ENCODE data around the gene NT5DC2.

NT5DC2 gene

DNA sequence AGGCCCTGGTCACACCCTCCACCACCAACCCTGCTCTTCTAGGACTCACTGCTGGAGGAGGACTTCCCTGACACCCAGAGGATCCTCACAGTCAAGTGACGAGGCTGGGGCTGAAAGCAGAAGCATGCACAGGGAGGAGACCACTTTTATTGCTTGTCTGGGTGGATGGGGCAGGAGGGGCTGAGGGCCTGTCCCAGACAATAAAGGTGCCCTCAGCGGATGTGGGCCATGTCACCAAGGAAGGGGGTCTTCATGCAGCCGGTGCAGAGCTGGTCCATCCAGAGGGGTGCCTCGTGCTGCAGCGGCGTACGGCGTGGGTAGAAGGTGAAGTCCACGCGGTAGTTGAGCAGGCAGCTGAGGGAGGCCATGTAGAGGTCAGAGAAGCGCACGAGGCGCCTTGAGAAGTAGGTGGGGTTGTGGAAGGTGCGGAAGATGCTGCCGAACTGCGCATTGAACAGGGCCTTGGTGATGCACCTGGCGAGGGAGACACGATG, 9.4 kb downstream of the NT5DC2 start:
- DNase-seq = no peak

DNA sequence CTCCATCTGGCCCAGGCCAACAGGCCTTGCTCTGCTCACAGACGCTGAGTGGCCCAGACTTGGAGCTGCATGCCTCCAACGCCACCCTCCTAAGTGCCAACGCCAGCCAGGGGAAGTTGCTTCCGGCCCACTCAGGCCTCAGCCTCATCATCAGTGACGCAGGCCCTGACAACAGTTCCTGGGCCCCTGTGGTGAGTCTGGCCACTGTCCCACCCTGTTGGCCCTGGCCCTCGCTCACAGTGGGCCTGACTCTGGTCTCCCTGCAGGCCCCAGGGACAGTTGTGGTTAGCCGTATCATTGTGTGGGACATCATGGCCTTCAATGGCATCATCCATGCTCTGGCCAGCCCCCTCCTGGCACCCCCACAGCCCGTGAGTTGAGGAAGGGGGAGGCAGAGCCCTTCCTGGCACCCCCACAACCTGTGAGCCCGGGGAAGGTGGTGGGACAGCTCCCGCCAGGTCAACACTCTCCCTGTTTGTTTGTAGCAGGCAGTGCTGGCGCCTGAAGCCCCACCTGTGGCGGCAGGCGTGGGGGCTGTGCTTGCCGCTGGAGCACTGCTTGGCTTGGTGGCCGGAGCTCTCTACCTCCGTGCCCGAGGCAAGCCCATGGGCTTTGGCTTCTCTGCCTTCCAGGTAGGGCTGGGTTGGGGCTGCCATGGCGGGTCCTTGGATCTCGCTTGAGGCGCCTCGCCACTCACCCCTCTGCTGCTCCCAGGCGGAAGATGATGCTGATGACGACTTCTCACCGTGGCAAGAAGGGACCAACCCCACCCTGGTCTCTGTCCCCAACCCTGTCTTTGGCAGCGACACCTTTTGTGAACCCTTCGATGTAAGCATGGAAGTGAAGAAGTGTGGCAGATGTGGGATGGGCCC, 10.0 kb downstream of the NT5DC2 start:
- no peak for DNase-seq

DNA sequence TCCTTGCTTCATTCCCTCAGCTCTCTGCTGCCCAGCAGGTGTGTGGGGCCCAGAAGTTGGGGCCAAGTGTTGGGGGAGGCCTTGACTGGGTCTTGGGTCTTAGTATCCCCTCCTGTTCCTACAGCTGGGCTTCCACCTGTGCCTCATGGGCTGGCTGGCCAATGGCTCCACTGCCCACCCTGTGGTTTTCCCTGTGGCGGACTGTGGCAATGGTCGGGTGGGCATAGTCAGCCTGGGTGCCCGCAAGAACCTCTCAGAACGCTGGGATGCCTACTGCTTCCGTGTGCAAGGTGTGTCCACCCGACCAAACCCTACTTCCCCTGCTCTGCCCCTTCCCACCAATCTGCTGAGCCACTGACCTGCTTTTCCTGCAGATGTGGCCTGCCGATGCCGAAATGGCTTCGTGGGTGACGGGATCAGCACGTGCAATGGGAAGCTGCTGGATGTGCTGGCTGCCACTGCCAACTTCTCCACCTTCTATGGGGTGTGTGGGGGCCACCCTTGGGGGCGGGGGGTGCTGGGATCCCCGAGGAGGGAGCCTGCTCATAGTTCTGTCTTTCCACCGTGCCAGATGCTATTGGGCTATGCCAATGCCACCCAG, 10.9 kb downstream of the NT5DC2 start:
- no peak for DNase-seq

DNA sequence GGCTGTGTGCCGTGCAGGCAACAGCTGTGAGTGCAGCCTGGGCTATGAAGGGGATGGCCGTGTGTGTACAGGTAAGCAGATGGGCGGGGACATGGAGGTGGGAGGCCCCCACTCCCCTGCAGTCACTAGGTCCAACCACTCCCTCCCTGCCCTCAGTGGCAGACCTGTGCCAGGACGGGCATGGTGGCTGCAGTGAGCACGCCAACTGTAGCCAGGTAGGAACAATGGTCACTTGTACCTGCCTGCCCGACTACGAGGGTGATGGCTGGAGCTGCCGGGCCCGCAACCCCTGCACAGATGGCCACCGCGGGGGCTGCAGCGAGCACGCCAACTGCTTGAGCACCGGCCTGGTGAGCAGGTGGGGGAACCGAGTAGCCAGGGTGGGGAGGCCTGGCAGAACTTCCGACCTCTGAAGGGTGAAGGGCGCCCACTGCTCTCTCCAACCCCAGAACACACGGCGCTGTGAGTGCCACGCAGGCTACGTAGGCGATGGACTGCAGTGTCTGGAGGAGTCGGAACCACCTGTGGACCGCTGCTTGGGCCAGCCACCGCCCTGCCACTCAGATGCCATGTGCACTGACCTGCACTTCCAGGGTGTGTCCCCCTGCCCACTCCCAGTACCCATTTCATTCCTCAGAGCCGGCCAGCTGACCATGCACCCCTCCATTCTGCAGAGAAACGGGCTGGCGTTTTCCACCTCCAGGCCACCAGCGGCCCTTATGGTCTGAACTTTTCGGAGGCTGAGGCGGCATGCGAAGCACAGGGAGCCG, 11.6 kb downstream of the NT5DC2 start:
- no peak for DNase-seq

DNA sequence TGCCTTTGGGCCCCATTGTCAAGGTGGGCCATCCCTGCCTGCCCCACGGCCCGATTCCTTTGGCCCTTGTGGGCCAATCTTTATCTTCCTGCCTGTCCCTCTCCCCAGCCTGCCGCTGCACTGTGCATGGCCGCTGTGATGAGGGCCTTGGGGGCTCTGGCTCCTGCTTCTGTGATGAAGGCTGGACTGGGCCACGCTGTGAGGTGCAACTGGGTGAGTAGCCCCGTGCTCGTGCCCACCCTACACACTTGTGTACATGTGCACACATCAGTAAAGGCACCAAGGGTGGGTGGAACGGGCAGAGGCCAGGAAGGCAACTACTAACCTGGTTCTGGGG, 12.2 kb downstream of the NT5DC2 start:
- DNase-seq = no peak

DNA sequence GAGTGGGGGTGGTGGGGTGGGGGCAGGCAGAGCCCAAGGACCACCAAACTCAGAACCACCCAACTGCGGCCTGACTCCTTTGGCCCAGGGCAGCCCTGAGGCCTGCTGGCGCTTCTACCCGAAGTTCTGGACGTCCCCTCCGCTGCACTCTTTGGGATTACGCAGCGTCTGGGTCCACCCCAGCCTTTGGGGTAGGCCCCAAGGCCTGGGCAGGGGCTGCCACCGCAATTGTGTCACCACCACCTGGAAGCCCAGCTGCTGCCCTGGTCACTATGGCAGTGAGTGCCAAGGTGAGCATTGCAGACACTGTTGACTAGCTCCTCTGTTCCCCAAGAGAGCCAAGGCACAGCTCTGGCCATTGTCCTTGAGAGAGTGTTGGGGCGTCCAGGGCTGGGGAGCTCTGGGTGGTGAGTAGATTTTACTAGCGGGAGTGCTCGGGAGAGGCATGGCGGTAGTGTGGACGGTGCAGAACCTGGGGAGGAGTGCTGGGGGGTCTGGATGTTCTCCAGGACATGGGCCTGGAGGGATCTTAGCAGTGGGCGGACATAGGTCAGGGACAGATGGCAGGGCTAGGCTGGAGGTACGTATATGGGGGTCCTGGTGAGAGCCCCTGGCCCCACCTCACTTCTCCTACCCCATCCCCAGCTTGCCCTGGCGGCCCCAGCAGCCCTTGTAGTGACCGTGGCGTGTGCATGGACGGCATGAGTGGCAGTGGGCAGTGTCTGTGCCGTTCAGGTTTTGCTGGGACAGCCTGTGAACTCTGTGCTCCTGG, 12.8 kb downstream of the NT5DC2 start:
- no peak for DNase-seq

DNA sequence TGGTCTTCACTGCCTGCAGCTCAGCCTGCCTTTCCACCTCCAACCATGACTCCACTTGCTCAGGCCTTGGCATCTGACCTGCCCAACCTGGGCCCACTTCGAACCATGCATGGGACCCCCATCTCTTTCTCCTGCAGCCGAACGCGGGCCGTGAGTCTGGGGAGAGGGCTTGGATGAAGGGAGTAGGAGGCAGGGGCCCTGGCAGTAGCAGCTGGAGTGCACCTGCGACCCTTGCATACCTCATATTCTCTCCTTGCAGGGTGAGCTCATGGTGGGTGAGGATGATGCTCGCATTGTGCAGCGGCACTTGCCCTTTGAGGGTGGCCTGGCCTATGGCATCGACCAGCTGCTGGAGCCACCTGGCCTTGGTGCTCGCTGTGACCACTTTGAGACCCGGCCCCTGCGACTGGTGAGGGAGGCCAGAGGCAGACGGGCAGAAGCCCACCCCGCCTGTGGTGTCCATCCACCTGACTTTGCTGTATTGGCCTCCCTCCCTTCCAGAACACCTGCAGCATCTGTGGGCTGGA, 13.5 kb downstream of the NT5DC2 start:
- DNase-seq = no peak

DNA sequence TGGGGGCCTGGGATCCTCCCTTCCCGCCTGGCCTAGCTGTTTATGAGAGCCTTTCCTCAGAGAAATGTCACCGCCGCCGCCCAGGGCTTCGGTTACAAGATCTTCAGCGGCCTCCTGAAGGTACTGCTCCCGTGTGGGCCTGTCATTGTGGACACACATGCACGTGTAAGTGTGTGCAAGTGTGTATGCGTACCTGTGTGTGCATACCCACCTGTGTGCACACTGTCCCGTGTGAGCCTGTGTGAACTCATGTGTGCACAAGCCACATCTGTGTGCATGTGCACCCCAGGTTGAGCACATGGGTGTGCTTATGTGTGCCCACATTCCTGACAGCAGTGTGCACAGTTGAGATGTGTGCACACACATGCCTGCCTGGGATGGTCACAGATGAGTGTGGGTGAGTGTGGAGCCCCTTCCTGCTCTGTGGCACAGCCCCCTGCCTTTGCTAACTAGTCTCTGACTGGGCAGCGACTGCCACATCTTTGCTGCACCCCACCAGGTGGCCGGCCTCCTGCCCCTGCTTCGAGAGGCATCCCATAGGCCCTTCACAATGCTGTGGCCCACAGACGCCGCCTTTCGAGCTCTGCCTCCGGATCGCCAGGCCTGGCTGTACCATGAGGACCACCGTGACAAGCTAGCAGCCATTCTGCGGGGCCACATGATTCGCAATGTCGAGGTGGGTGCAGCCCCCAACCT, 14.1 kb downstream of the NT5DC2 start:
- DNase-seq = no peak

DNA sequence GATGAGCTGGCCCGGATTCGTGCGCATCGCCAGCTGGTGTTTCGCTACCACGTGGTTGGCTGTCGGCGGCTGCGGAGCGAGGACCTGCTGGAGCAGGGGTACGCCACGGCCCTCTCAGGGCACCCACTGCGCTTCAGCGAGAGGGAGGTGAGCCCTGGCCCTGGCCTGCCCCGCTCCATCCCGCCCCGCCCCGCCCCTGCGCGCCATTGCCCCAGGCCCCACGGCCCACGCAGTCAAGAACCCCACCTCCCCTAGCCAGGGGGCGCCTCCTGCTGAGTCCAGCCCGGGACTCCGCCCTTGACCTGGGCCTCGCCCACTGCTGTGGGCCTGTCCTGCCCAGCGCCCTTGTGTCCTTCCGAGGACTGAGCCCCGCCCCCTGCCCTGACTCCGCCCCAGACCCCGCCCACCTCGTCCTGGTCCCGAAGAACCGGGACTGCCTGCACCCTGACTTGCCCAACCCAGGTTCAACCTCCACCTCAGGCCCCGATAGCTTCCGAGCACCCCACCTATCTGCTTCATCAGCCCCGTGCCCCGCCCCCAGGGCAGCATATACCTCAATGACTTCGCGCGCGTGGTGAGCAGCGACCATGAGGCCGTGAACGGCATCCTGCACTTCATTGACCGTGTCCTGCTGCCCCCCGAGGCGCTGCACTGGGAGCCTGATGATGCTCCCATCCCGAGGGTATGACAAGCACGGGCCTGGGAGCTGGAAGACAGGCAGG, 14.8 kb downstream of the NT5DC2 start:
- no peak for DNase-seq

DNA sequence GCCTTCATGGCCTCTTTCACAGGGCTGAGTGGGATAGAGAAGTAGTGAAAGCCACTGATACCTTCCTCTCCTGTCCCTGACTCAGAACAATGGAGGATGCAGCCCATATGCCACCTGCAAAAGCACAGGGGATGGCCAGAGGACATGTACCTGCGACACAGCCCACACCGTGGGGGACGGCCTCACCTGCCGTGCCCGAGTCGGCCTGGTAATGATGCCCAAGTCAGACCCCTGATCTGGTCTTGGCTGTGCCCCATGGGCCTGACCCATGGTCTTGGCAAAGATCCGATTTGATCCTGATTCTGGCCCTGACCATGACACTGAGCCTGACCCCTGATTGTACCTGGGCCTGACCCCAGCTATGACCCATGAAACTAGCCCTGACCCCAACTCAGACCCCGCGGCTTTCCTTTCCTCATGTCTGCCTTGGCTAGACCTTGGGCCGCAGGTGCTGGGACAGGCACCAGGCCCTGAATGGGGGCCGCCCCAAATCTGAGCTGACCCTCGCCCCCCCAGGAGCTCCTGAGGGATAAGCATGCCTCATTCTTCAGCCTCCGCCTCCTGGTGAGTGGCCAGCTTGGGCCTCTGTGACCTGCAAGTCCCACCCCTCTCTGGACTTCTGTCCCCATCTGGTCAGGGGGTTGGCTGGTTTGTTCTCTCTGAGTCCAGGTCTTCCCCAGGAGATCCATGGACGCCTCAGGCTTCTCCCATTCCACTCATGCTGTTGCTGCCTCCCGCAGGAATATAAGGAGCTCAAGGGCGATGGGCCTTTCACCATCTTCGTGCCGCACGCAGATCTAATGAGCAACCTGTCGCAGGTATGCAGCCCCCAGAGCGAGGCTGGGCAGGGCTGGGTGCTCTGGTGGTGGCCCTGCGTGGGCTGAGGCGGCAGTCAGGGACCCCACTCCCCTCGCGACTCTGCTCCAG, 15.6 kb downstream of the NT5DC2 start:
- no peak for DNase-seq

DNA sequence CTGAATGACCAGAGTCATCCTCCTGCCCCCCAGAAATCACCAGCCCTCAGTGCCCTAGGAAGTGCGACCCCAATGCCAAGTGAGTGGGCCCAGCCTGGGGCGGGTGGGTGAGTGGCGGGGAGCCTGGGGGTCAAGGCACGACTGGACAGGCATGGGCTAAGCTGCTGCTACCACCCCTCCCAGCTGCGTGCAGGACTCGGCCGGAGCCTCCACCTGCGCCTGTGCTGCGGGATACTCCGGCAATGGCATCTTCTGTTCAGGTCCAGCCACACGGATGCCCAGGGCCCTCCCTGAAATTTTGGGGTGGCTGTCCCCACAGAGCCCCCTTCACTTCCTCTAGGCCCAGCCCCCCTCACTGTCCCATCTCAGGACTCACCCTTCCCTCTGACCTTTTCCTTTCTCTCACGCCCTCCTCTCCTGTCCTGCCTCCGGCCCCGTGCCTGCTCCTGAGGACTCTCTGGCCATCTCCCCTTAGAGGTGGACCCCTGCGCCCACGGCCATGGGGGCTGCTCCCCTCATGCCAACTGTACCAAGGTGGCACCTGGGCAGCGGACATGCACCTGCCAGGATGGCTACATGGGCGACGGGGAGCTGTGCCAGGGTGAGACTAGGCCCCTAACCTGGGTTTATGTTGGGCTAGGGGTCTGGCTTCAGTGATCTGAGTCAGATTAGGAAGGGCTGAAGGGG, 17.0 kb downstream of the NT5DC2 start:
- no peak for DNase-seq

DNA sequence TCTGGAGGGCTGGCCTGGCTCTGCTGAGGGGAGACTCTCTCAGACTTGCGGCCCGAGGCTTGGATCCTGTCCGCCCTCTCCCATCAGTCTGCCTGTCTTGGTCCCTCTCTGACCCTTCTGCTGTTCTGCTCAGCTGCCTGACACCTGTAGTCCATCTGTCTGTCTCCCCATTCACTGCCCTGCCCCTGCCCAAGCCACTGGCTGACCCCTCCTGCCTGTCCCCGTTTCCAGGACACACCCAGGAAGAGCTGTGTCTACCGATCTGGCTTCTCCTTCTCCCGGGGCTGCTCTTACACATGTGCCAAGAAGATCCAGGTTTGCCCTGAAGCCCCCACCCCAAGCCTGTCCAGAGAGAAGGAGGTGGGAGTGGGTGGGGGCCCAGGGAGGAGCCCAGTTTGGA, 18.5 kb downstream of the NT5DC2 start:
- no peak for DNase-seq

DNA sequence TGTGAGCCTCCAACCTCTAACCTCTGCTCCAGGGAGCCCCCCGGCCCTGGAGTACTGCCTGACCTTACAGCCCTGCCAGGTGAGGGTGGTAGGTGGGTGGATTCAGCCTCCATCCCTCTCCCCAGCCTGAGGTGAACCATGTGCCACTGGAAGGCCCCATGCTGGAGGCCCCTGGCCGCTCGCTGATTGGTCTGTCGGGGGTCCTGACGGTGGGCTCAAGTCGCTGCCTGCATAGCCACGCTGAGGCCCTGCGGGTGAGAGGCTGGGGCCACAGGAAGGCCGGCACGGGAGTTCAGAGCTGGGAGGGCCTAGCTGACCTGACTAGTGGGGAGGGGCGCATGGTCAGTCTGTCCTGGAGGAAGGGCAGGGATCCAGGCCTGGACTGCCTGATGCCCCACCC, 19.1 kb downstream of the NT5DC2 start:
- no peak for DNase-seq

DNA sequence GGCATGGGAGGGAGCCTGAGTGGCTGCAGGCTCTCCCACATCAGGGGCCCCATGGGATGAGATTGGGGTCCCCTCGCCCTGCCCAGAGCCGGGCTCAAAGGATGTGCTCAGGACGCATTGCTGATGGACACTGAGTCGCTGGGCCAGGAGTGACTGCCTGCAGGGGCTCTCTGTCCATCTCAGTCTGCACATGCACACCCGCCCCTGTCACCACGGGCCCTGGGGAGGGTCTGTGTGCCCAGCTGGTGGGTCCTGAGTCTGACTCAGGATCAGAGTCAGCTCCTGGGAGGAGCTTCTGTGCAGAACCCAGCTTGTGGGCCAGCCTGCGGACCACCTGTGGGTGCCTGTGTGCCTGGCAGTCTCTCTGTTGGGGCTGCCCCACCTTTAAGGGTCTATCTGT, 20.4 kb downstream of the NT5DC2 start:
- no peak for DNase-seq

DNA sequence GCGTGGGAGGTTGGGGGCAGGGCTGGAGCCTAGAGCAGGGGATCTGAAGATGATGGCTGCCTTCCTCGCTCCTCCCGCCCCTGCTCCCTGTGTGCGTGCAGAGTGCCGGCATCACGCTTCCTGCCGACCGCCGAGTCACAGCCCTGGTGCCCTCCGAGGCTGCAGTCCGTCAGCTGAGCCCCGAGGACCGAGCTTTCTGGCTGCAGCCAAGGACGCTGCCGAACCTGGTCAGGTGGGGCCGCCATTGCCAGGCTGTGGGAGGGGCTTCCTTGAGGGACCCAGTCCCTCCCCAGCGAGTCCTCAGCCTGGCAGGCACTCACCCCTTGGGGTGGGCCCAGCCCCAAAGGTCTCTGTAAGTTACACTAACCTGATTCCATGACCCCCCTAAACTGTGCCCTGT, 20.9 kb downstream of the NT5DC2 start:
- no peak for DNase-seq

DNA sequence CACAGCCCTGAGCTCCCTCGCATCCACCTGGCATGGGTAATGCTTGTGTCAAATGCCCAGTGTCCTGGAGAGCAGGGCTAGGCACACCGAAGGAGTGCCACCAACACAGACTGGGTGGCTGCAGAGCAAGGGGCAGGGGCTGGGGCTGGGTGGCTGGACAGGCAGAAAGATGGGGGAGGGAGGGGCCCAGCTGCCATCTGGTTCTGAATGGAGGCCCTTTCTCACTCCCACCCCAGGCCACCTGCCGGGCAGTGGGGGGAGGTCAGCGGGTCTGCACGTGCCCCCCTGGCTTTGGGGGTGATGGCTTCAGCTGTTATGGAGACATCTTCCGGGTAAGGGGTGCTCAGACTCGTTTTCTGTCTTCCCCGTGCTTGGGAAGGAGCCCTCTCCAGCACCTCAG, 21.6 kb downstream of the NT5DC2 start:
- peak in 1 of 2 experiments; percentile 28 for DNase-seq

DNA sequence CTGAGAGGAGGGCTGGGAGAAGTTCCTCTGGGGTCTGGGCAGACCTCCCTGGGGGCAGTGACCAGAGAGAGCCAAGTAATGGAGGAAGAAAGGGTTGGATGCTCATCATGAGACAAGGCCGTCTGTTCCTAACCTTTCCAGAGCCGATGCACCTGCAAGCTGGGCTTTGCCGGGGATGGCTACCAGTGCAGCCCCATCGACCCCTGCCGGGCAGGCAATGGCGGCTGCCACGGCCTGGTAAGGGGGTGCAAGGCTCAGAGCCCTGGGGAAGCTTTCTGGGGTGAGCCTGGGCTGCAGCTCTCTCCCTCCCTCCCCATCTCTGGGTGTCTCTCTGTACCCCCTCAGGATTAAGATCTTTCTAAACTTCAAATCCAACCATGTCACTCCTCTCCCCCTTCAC, 22.1 kb downstream of the NT5DC2 start:
- DNase-seq = no peak

DNA sequence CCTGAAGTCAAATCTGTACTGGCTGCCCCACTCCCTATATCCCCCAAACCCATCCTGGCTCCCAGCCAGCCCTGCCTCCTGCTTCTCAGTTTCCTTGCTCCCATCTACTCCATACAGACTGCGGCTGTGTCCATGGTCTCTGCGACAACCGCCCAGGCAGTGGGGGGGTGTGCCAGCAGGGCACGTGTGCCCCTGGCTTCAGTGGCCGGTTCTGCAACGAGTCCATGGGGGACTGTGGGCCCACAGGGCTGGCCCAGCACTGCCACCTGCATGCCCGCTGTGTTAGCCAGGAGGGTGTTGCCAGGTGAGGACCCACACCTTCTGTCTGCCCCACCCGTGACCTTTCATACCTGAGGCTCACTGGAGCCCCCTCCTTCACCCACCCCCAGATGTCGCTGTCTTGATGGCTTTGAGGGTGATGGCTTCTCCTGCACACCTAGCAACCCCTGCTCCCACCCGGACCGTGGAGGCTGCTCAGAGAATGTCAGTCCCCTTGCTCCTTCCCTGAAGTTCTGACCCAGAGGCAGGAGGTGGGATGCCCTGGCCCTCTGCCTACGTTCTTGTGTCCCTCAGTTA, 23.8 kb downstream of the NT5DC2 start:
- no peak for DNase-seq

DNA sequence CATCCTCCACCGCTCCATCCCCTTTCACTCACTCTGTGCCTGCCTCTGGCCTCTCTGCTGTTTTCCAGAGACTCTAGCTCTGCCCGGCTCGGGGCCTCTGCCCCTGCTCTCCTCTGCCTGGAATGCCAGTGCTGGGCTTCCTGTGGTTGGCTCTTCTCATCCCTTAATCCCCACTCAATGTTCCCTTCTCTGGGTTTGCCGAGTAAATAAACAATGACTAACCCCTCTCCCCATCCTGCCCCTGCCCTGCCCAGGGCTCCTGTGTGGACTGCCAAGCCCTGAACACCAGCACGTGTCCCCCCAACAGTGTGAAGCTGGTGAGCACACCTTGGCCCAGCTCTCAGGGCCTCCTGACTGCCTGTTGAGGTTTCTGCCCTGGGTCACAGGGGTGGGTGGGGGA, 26.3 kb downstream of the NT5DC2 start:
- DNase-seq = no peak
